ENCODE data around the gene ZP4.
"Not testable (repeated sequence)": the region's sequence is repeated elsewhere in the genome, so short reads cannot be mapped to it uniquely, and the experiment has no call there.

ZP4 gene

DNA sequence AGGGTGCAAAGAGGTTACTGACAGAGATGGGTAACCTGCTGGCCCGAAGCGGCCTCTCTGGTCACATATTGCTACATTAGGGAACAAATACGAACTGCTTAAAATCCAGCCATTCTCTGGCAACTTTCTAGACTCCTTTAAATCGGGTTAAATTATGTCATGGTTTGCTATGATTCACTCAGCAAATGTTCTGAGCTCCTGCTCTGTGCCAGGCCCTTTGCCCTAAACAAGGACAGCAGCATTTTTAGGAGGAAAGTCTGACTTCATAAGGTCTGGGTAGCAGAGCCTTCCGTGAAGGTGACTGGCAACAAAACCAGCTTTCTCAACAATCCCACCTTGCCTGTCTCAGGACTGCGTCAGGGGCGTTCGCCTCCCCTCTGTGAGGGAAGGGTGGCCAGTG, 15.4 kb downstream of the ZP4 start:
- DNase-seq = no peak

DNA sequence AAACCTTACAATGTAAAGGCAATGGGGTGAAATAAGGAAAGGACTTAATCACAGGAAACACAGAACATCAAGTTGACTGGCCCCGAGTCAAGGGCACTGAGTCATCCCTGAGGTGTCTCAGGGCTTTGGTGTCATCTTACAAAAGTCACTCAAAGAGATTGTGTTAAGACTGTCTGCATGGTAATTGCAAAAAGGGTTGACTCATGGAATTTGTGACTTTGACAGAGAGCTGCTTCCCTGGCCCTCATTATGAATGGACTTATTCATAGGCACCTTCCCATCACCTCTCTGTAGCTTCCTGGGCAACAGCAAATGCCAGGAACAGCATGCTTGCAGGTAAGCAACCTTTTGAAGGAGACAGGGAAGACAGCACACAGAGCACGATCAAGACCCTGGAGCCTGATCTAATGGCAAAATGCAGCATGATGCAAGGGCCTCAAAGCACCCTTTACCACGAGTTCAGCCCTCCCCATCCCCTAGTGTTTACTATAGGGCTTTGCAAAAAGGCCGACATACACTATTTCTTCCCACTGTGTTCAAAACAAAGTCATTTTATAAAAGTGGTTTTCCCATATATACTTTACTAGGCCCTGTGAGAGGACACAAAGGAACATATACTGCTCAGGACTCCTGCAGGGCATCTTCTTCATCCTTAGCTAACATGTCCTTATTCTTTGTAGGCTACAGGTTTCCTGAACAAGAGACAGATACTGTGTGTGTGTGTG, 17.1 kb downstream of the ZP4 start:
- DNase-seq = no peak

DNA sequence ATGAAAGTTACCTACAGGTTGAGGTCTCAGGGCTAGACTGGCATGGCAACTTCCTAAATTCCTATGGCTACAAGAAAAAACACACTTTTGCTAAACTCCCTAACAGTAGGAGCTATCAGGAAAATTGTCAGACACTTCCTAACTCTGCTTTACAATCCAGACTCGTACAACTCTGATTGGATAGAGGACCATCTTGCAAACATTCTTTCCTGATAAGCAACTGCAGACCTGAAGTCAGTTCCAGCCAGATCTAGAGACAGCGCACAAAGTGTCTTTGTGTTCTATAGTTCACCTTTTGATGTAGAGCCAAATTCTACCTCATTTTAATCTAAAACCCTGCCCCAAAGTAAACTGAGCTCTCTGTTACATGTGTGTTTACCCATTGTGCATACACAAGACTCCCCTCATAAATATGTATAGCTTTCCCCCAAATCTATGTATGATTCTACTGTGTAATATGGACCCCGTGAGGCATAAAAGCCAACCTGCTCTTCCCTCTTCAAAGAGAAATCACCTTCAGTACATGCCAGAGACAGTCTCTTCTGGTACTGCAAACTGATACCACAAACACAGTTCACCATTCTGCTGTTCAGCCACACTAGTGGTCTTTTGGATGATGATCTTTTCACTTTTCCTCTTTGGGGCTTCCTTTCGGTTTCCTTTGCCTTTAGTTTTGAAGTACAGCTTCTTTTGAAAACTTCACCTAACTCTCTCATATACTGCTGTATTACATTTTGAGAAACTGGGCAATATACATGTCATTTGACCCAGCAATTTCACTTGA, 21.7 kb downstream of the ZP4 start:
- no peak for DNase-seq

DNA sequence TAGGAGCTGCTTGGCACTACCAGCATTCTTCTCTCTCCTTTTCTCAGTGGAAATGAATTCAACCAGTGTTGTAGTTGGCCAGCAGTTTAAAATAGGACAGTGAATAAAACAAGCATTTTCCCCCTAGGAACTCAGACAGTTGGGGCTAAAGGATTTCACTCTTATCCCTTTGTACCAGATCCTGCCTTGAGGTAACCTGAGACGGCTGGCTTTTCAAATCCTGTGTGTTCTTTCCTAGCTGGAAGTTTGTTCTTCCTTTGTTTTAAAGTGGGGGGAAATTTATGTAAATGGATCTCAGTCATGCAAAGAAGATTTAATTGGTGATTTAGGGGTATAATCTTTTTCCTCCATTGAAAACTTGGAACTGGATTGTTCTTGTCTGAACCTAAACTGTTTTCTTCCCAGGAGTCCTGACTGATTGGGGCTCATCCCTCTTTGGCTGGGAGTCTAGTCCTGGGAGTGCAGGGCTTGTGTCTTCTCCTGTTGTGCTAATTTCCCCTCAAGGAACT, 23.3 kb downstream of the ZP4 start:
- DNase-seq = no peak

DNA sequence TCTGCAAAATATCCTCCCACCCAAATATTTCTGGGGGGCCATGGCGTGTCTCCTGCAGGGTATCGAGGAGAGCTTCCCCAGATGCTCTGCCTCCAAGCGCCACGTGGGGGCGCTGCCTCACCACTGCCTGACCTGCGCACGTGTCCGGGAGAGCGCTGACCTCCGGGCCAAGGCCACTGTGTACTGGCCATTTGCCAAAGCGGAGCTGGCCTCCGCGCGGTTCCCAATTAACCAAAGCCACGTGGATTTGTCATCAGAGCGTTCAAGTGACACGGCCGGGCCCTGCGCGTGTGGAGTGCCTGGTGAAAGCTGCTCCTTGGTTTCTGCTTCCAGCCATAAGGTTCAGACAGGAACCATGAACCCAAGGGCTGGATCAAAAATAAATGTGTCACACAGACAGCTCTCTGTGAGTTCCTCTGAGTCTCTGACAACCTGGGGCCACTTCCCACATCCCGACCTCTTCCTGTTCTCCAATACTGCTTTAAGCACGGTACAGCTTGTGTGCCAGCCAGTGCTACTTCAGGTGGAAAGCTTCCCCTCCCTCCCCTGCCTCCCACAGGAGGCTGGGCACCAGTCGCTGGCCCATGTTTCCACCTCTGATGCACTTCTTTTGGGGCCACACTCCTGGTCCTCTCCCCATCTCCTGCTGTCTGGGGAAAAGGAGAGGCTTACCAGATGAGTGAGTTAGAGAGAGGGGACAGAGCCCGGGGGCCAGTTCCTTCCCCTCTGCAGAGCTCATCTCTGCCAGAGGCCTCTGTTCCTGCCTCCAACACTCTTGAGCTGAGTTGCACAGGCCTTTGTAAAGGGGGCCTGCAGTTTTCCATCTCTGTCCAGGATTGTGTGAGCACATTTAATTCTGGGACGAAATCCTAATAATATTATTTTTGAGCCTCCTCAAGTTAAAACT, 26.1 kb downstream of the ZP4 start:
- DNase-seq = peak; percentile 90

DNA sequence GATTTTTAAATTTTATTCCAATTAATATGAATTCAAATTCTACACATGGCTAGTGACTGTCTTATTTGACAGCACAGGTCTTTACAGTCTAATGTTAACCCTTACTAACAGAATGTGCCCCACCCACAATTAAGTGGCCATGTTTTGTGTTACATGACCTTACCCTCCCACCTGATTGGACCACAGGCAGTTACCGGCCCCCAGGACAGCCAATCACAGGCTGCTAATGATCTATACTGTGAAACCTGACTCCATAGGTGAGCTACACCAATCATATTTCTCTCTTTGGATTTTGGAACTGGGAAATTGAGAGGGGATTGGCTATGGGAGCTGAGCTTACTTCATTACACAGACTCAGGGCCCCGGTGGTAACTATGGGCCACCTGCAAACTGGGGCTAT, 27.5 kb downstream of the ZP4 start:
- no peak for DNase-seq

DNA sequence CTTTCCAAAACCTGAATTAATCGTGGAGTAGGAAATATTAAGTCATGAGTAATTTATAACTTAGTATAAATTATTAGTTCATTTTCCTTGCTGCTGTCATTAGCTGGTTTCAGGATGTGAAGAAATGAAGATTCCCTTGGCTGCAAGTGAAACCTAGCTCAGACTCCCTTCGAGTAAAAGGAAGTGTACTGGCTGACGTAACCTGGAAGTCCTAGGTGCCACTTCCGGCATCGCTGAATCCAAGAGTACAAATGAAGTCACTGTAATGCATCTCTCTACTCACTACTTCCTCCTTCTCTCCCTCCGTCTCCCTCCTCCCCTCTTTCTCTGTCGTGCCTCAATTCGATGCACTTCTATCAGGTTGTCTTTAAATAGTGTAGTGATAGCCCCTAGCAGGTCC, 28.8 kb downstream of the ZP4 start:
- DNase-seq = no peak

DNA sequence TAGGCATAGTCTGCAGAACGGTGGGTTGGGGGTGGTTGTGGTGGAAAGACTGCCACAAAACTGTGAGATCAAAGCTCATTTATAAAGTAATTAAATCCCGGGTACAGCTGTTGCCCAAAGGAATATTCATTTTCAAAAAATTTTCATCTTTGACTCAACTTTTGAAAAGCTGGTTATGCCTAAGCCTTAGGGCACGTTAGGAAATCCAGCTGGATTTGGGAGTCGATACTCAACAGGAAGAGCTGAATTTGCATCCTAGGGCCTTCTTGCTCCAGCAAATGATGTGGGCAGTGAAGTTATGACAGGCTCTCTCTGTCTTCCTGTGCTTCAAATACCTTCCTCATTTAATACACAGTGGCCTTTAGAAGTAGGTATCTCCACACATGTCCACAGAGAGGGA, 31.7 kb downstream of the ZP4 start:
- no peak for DNase-seq

DNA sequence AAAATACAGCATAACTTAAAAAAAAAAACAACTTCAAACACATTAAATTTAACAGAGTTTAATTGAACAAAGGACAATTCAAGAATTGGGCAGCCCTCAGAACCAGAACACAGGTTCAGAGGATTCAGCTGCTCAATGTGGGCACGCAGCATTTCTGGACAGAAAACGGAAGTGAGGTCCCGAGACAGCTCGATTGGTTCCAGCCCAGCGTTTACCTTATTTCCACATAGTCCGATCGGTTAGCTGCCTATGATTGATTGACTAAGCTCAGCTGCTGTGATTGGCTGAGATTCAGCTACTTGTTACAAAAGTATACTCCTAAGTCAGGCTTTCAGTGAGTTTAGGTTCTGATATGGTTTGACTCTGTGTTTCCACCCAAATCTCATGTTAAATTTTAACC, 33.3 kb downstream of the ZP4 start:
- DNase-seq = no peak

DNA sequence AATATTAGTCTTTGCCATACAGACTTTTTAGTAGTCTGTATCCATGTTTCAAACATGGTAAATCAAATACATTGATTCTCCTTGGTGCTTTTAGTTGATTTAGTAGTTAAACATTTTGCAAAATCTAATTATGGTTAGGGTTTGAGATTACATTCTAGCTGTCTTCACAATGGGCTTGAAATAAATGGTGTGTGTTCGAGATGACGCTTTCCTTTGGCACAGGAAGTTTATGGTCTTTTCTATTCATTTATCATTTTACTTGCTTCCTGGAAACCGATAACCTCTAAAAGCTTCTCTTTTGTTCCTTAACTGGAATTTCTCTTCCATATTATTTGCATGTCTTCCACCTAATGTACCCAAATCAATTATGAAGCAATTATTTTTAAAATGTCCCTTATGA, 38.4 kb downstream of the ZP4 start:
- no peak for DNase-seq

DNA sequence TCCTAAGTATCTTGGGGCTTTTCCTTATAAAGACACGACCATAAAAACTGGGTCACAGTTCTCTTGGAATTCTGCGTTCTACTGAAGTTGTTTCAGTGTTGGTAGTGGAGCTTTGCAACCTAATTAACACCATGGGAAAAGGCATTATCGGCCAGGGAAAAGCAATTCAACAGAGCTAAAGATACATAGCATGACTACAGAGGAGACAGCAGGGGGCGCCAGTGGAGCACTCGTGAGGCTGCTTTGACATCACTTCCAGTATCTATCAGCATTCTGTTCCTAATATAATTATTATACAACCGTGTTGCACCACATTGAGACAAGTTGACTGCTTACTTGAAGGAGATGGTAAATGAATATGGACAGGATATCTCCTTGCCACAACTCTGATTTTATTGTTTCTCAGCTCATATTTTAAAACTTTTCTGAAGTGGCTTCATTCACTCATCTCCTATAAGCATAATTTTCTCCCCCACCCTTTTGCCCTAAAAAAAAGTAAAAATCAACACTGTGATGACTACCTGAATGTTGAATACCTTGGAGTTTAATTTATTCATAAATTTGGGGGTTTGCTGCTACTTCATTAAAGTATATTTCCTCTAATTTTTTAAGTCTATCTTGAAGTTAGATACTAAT, 39.4 kb downstream of the ZP4 start:
- peak; percentile 21 for DNase-seq

DNA sequence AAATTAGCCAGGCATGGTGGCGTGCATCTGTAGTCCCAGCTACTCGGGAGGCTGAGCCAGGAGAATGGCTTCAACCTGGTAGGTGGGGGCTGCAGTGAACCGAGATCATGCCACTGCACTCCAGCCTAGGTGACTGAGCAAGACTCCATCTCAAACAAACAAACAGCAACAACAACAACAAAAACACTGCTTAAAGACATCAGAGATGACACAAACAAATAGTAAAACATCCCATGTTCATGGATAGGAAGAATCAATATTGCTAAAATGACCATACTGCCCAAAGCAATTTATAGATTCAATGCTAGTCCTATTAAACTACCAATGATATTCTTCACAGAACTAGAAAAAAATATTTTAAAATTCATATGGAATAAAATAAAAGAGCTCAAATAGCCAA, 47.2 kb downstream of the ZP4 start:
- DNase-seq = not testable (repeated sequence)

DNA sequence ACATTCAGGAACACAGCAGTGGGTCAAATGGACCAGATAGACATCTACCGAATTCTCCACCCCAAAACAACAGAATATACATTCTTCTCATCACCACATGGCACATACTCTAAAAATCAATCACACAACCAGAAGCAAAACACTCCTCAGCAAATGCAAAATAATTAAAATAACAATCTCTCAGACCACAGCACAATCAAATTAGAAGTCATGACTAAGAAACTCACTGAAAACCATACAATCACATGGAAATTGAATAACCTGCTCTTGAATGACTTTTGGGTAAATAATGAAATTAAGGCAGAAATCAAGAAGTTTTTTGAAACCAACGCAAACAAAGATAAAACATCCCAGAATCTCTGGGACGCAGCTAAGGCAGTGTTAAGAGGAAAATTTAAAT, 49.2 kb downstream of the ZP4 start:
- DNase-seq = no peak

DNA sequence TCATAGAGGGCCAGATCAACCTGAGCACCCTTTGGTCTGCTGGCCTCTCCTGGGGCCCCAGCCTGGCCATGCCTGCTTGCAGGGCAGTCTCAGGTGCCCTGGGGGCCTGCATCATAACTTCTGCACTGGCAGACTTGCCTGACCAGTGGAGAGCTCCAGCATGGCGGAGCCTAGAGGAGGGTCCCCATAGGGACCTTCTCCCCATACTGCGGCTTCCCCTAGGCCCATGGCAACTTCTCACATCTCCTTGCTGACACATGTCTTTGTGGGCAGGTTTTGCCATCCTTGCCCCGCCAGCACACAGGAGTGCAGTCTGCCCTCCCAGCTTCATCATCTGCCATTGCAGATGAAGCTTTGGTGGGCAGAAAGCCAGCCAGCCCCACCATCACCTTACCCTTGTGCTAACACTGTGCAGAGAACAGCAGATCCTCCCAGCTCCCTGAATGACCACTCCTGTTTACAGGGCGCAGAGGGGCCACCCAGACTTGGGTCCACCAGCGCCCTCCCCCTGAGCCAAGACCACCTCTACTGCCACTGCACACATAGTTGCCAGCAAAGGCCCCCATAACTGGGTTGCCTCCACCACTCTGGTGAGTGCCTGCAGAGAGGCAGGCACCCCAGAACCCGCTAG, 51.7 kb downstream of the ZP4 start:
- DNase-seq = no peak

DNA sequence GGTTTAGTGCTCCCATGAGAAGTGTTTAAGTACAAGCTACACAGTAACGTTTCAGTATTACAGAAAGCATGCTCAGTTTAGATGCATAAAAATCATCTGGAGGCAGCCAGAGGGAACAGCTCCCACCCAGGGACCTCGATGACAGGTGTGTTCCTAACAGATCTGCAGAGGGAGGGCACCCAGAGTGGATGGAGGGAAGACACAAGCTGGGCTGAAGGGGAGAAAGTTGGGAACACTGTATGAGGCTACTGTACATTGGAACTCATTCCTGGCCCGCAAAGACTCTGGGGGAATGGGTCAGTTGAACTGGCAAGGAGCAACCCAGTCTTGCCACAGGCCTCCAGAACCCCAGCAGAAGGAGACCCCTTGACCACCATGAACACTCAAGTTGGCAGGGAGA, 52.4 kb downstream of the ZP4 start:
- DNase-seq = no peak

DNA sequence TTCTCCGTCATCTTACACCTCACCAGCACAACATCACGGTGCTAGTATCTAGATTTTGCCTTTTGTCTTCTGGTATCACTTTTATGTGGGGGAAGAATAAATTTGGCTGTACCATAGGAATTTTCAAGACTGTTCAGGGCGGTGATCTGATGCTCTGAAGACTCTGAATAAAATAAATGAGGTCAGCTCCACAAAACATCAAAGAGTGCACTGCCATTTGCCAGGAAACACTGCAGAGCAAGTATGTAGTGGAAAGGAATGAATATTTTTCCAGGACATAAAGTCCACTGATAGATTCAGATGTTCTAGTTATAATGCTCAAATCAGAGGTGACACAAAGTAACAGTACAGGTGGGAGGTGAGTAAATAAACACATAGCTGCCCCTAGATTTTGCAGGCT, 56.3 kb downstream of the ZP4 start:
- no peak for DNase-seq

DNA sequence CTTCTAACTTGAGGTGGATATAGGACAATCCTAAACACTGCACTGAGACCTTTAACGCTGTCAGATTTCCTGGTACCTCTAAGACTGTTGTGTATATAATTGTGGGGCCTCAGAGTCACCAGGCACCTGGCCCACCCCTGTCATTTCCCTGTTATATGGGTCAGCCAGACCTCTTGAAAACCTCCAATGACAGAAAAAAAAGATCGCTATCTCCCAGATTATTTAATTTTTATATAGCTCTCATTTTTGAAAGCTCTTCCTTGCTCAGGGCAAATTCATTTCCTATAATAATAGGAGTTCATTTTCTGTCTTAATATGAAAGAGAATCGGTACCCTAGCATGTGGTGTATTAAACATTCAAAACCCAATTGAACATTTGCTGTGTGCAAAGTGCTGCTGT, 56.7 kb downstream of the ZP4 start:
- DNase-seq = no peak

DNA sequence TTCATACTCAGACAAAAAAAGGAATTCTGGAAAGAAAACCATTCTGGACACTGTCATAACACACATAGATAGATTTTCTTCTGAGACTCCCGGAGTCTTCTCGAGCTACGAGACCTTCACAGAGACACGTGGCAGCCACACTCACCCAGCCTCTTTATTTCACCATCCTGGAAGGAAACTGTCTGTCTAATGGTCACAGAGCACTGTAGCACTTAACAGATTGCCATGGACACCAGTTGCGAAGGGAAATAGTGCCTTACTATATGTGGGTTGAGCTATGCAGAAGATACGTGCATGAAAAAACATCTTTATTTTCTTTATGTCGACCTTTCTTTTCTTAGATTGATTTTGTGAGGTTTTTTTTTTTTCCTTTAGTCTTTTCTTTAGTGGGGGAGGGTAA, 57.9 kb downstream of the ZP4 start:
- DNase-seq = no peak

All from retina (tissue), 1 donor.